ELR (cell line): ENCODE data around the gene LHFPL3.
"Not testable (repeated sequence)": the region's sequence is repeated elsewhere in the genome, so short reads cannot be mapped to it uniquely, and the experiment has no call there.

Experiments
- DNase-seq: peaks from one replicate; pipeline ENCODE4 v3.0.0-alpha.2; 2015; ENCODE audit warnings: low read depth

Gene LHFPL3

DNA sequence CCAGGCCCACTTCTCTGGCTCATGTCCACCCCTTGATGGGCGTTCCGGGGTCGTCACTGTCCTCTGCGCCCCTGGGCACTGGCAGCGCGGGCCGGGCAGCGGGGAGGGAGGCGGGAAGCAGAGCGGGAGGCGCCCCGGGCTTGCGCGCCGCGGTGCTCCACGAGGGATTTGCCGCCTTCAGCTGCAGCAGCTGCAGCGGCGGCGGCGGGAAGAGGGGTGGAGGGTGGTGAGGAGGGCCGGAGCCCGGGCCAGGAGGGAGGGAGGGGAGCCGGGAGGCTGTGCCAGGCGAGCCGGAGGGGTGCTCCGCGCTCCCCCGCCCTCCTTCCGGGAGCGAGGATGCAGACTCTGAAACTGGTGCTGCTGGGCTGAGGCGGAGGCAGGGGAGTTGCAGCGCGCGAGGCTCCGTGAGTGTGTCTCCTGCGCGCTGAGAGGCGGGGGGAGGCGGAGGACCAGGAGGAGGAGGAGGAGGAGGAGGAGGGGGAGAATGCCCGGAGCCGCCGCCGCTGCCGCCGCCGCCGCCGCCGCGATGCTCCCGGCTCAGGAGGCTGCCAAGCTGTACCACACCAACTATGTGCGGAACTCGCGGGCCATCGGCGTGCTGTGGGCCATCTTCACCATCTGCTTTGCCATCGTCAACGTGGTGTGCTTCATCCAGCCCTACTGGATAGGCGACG, at the start of gene LHFPL3:
Gene LHFPL3, plus strand, starts transcription at position 308 of the 674 bp plus-strand sequence.
- DNase-seq: no peak

DNA sequence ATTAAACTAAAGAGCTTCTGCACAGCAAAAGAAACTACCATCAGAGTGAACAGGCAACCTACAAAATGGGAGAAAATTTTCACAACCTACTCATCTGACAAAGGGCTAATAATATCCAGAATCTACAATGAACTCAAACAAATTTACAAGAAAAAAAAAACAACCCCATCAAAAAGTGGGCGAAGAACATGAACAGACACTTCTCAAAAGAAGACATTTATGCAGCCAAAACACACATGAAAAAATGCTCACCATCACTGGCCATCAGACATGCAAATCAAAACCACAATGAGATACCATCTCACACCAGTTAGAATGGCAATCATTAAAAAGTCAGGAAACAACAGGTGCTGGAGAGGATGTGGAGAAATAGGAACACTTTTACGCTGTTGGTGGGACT, 46.7 kb upstream of the LHFPL3 start:
- DNase-seq: not testable (repeated sequence)

DNA sequence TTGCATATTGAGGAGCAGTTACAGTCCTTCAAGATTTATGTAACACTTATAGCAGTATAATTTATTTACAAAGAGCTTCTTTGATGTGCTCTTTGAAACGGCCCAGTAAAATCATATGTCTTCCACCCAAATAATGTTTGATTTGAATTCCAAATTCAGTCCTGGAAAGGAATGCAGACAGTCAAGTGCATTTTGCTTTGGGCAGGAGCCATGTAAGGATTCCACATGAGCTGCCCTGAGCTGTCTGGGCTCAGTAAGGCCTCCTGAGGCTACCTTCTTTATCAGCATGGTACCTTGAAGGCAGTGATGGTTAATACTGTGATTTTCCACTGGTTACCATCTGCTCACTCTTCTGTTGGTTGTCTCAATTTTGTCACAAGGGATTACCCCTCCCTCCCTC, 41.6 kb upstream of the LHFPL3 start:
- DNase-seq: no peak

DNA sequence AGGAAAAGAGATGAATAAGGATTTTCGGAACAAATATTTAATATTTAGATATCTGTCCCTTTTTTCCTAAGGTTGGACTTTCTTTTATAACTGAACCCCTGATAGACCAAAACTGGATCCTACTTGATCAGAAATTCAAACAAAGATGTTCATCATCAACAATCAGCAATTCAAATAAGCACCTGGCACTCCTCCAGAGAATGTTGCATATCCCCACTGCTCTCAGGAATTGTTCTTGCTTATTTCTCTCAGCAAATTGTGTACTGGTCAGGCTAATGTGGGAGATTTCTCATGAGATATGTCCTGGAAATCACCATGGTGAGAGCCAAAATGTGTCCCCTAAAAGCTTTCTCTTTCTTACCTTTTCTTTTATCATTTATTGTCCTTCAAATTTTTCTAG, 40.3 kb upstream of the LHFPL3 start:
- no peak for DNase-seq

DNA sequence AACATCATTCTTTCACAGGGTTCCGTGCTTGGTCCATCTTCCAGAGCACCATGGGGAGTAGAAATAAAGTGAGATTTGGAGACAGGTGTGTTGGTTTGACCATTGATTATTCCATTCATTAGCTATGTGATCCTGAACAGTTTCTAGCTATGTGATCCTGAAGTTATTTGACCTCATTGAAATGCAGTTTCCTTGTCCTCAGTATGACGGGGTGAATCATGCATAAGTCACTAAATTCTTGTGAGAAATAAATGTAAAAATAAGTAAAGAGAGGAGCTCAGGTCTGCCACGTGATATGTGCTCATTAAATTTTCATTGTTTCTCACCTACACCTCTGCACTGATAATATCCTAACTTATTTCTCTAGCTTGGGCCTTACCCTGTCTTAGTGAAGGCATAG, 34.1 kb upstream of the LHFPL3 start:
- no peak for DNase-seq

DNA sequence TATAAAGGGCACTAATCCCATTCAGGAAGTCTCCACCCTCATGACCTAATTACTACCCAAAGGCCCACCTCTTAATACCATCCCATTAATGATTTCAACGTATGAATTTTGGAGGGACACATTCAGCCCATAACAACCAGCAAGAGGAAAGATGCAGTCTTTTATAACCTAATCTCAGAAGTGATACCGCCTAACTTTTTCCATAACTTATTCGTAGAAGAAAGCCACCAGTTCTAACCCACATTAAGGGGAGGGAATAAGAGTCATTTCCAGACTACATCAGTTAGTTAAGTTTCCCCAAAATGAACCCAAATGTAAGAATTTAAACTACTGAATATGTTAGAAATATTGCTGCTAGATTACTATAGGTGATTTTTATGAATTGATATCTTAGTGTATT, 32.1 kb upstream of the LHFPL3 start:
- DNase-seq: no peak

DNA sequence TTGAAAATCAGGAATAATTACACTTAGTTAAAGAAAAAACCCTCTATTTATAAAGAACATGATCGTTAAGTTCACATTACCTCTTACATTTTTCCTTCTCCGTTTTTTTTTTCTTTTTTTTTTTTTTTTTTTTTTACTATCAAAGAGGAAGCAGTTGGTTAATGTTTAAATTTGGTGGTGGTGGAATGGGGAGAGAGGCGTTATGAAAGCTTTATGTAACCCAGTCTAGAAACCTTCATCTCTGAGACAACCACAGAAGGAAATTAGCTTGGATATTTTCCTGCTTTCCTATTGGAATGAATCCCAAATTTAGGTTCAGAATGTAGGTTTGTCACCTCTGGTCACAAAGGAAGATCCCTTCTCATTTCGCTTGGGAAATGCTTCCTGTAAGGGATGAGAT, 31.5 kb upstream of the LHFPL3 start:
- DNase-seq: no peak

DNA sequence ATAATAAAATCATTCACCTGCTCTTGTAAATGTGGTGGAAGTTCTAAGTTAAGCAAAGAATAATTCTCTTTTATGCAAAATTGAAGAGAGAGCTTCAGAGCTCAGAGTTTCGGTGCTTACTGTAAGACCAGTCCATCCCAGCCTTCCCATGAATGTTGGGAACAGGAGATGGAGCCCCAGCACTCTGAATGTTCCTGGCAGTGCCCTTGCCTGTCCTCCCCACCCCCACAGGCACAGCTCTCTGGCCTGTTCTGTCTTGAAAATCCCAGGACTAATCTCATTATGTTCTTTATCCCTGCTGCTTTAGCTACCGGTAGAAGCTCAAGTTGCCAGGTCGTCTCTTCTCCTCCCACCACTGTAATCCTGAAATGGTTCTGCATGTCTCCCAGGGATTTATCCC, 29.1 kb upstream of the LHFPL3 start:
- no peak for DNase-seq

DNA sequence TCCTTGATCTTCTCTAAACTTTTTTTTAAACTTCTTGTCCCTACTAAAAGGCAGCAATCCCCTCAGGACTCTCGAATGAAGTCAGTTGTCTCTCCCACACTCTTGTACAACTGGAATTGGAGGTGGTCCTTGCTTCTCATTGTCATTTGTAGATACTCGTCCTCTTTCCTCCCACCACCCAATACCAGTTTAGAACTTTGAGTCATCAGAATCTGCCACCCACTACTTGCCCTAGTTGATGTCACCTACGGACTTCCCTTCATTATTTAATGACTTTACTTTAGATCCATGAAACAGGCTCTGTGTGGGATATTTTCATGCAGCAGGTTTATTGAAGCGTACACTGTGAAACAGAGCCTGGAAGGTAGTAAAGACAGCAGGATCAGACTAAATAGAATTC, 28.6 kb upstream of the LHFPL3 start:
- DNase-seq: no peak

DNA sequence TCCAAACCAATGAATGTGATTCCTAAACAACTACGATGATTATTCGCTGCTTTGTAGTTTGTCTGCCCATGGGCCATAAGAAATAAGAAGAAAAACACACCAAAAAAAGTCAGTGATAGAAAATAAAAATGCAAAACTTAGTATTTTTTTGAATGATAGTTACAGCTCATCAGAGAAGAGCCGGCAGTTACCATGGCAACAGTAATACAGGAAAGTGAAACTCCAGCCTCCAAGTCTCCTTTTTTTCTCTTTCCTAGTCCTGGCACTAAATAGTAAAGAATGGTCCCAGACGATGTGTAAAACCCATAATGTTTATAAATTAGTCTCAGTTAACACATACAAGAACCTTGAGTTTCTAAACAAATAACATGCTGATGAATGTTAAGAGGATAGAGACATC, 21.6 kb upstream of the LHFPL3 start:
- no peak for DNase-seq

DNA sequence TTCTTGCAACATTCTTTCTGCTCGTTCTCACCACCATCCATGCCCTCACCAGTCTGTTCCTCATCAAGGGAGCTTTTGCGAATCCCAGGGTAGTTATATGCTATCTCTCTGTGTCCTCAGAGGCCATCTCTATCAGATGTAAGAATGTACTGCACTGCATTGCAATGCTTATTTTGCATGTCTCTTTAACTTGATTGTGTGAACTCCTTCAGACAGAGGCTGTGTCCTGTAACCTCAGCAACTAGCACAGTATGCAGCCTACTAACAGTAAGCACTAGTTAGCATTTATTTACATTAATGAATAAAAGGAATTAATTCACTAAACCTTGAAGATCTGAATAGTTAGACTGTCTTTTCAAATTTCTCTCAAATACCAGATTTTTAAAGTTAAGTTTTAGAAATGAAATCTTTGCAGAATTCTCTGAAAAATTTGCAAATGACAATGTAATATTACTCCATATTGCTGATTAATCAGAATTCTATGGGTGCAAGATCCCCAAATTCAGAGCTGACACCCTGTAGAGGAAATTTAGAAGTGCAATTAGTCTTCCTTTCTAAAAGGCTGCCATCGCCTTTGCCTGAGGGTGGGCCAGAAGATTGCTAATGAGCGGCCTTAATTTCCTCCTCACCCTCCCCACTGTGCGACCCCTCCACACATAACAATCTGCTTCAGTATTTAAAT, 10.3 kb upstream of the LHFPL3 start:
- no peak for DNase-seq

DNA sequence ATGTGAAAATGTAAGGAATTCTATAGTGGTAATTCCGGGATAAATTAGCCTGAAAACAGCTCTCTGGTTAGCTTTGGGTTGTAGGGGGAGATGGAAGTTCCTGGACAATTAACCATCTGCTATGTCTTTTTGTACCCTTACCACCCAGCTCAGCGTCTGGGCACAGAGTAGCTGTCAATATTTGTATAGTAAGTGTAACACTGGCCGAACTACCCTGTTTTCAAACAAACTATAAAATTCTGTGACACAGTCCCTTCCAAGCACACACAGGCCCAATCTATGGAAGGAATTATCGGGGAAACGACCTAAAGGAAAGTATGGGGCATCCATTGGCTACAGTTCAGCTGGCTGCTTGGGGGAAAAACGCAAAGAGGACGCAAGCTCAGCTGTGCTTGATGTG, 869 bp upstream of the LHFPL3 start:
- no peak for DNase-seq

DNA sequence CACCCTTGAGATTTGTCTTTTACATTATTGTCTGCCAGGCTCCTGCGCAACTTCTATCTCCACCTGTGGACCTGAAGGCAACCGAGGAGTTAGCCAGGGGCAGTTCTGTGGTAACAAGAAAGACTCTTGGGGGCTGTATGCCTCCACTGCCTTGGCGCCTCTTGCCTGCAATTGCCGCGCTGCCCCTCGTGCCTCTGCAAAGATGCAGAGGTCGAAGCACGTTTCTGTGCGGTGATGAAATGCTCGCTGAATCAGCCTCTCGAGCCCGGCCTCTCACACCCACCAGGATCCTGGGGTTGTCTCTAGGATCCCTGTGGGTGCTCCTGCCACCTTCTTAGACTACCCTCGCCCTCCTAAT, 486 bp upstream of the LHFPL3 start:
- DNase-seq: no peak

DNA sequence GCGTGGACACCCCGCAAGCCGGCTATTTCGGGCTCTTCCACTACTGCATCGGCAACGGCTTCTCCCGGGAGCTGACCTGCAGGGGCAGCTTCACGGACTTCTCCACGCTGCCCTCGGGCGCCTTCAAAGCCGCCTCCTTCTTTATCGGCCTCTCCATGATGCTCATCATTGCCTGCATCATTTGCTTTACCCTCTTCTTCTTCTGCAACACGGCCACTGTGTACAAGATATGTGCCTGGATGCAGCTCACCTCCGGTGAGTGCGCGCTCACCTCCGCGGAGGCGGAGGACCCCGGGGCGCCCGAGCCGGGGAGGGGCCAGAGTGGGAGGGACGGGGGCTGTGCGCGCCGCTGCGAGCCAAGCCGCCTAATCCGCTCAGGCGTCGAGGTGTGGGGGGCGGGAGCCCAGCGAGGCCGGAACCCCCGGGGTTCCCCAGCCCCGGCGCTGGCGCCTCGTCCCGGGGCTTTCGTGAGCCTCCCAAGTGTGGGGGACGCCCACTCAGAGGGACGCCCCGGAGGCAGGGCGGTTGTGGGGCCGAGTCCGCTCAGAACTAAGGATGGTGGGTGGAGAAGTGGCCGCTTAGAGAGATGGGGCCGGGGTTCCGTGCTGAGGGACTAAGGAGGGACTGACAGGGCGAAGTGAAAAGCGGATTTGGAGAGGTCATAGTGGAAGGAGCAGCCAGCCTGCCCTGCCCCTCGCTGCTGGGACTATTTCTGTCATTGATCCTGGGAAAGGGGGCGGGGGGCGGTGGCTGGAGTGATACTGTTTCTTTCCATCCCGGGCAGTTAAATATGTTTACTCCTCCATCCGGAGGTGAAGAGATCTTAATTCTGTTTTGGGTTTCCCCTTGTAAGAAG, 795 bp downstream of the LHFPL3 start:
- no peak for DNase-seq

DNA sequence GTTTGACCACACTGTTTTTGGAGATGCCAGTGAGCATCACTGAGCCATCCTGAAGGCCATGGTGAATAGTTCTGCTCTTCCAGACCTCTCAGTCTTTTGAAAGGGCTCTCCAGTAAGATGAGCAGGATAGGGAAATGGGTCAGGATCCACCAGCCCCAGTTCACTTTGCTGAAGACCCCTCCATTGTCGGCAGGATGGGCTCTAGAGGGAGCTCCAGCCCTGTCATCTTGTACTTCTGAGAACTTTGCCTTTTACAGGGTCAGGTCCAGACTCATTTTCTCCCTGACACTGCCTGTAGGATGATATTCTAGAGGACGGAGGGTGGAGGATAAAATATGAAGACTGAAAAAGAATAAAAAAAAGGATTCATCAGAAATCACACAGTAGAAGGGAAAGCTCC, 13.1 kb downstream of the LHFPL3 start:
- peak; percentile 11 for DNase-seq

DNA sequence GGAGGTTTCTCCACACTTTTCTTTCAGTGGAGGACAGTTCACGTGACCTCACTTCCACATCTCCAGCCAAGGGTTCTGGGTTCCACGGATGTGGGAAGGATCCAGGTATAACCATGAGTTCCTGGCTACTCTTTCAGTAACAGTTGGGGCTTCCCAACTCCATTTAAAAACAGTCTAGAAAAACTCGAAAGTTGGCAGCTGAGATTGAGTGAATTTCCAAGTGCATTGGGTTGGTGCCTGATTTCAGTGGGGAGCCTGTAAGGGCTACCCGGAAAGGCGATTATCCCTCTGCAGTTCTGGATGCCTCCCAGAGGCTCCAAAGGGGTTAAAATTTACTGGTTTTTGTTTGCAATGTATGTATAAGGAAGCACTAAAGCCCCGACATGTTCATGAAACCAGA, 24.3 kb downstream of the LHFPL3 start:
- DNase-seq: no peak

DNA sequence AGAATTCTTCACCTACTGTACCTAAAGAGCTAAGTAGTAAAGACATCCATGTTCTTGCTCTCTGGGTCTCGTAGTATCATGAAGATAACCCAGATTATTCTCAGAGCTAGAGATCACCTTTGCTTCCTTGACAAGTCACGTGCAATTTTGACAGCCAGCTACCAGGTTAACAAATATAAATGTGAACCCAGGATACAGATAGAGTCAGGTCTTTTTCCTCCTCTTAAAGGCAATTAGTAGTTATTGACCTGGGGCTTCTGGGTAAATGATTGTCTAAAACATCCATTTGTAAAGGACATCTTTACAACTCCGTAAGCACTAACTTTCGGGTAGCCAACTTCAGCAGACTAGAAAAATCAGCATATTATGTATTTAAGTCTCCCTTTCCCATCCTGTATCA, 28.8 kb downstream of the LHFPL3 start:
- no peak for DNase-seq

DNA sequence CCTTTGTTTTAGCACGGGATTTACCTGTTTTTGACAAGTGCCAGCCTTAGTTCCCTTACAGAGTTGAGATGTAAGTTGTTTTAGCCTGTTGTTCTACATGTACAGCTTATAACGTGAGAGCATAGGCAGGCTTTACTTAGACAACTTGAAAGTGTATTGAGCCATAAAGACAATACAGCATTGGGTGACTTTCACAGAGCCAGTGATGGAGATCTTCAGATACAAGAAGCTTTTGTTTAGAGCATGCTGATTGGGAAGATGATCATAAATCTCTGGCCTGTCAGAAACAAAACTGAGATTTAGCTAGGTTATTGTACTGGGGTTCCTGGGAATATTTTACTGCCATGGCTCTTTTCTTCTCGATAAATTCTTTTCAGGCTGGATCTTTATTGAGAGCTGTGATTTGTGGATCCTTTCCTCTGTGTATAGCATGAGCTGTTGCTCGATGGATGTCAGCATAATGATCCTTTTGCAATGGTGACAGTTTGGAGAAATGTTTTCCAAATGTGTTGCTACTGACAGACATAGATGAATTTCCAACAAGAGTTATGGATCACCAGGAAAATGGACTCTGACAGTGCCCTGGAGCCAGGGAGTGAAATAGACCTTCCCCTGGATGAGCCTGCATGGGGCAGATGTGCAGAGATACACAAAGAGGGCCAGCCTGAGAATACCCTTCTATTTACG, 30.2 kb downstream of the LHFPL3 start:
- DNase-seq: no peak

DNA sequence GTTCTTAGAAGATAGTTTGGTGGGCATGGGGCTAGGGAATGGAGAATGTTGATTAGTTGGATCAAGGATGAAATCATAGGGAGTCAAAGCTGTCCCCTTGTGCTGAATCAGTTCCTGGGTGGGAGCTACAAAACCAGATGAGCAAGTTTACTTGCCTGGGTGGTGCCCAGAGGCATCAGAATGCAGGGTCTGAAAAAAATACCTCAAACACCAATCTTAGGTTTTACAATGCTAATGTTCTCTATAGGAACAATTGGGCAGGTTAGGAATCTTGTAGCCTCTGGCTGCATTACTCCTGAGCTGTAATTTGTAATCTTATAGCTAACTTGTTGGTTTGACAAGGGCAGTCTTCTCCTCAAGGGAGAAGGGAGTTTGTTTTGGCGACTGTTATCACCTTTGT, 34.4 kb downstream of the LHFPL3 start:
- no peak for DNase-seq

DNA sequence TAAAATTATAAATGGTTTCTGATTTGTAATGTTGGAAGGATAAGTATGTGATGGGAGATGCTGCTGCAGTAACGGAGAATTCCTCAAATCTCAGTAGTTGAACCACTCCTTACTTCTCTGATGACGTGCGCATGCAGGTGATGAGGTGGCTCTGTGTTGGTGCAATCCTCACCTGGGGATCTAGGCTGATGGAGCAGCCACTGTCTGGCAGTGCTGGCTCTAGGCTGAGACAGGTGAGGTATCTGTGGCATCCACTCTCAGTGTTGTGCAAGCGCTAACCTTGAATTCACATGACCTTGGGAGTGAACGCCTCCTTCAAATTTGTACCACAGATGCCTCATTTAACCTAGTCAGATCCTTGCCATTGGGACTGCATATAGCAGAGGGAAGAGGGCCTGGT, 35.0 kb downstream of the LHFPL3 start:
- no peak for DNase-seq

DNA sequence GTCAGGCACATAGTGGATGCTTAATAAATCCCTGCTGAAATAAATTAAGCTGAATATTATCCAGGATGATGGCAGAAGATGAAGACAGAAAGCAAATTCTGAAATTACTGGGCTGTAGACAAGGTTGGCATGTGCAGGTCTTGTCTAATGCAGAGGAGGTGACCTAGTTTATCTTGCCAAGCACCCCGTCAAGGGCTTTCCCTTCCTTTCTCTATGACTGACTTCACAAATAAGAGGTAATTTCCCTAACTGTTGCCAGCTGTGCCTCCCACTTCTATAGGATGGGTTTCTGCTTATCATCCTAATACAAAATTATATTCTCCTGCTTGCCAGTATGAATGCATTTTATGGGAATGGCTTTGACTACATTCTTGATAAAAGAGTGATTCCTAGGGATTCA, 38.0 kb downstream of the LHFPL3 start:
- DNase-seq: no peak

DNA sequence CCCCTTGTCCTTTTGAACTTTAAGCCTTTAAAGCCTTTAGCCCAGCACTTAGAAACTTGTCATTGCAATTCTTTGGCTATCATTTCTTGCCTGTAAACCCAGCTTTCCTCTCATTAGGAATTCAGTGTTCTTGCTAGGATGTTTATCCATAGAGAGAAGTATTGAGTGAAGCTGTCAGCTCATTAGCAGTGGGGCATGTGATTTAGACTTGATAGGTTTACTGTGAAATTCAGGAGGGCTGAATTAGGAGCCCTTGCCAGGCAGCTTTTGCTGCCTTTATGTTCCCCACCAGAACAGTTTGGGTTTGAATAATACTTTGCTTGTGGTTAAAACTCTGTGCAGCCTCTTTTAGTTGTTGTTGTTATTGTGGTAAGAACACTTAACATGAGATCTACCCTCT, 39.5 kb downstream of the LHFPL3 start:
- no peak for DNase-seq
